Globus pallidus (tissue), 1 donor: ENCODE results near the gene NAA35.

ENCODE experiments used
- DNase-seq: peaks from one replicate; pipeline ENCODE4 v3.0.0-alpha.2; 2015; ENCODE audit warnings: low spot score

NAA35 gene

GRCh38 chr9:86062845-86063693 lies 122.1 kb downstream of the NAA35 start:
- DNase-seq: no peak

GRCh38 chr9:86064220-86064619 lies 123.3 kb downstream of the NAA35 start:
- DNase-seq: no peak

GRCh38 chr9:86069206-86069869 lies 128.4 kb downstream of the NAA35 start:
- no peak for DNase-seq
